ENCODE data around the gene ADAM12.

DNA sequence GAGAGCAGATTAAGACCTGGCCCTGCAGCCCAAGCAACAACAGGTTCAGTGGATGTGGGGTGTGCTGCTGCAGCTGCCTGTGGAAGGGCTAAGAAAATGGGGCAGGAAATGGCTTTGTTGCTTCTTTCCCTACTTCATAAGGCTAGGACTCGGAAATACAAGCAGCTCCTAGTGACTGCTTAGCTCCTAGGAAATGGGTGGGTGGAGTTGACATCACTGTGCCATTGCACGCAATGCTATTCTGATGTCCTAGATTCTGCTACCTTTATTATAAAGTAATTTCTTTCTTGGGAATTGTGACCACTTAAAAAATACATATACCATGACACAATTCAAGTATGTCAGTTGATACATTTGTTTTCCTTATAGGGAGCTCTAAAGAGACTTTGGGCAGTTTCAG, 336.1 kb downstream of the ADAM12 start:
- TF ChIP-seq, protein P1, sequence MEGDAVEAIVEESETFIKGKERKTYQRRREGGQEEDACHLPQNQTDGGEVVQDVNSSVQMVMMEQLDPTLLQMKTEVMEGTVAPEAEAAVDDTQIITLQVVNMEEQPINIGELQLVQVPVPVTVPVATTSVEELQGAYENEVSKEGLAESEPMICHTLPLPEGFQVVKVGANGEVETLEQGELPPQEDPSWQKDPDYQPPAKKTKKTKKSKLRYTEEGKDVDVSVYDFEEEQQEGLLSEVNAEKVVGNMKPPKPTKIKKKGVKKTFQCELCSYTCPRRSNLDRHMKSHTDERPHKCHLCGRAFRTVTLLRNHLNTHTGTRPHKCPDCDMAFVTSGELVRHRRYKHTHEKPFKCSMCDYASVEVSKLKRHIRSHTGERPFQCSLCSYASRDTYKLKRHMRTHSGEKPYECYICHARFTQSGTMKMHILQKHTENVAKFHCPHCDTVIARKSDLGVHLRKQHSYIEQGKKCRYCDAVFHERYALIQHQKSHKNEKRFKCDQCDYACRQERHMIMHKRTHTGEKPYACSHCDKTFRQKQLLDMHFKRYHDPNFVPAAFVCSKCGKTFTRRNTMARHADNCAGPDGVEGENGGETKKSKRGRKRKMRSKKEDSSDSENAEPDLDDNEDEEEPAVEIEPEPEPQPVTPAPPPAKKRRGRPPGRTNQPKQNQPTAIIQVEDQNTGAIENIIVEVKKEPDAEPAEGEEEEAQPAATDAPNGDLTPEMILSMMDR (IDR thresholded peaks at IDR 0.05; ENCODE audit: low read depth, low read length, missing input control), result no peak
- TF ChIP-seq RXRA (IDR thresholded peaks at IDR 0.05), result no peak
- TF ChIP-seq JUND (IDR thresholded peaks at IDR 0.05), result no peak
- no peak for TF ChIP-seq TAF1 (conservative IDR thresholded peaks at IDR 0.05)

Measured in liver (tissue), 3 donors.